GM19035 (cell line): ENCODE data around the gene DGLUCY.
A peak's percentile ranks its signal among the peaks of the same experiment; 100 is the strongest.
"Not testable (repeated sequence)": the region's sequence is repeated elsewhere in the genome, so short reads cannot be mapped to it uniquely, and the experiment has no call there.

Experiments used
- ATAC-seq: cut with Tn5 transposase; IDR thresholded peaks from one replicate; pipeline ENCODE4 v1.9.1; 2021; ENCODE audit not compliant: unreplicated experiment

DGLUCY gene

GRCh38 chr14:91103116-91103515, 10.8 kb upstream of the DGLUCY start:
- ATAC-seq = no peak

DNA sequence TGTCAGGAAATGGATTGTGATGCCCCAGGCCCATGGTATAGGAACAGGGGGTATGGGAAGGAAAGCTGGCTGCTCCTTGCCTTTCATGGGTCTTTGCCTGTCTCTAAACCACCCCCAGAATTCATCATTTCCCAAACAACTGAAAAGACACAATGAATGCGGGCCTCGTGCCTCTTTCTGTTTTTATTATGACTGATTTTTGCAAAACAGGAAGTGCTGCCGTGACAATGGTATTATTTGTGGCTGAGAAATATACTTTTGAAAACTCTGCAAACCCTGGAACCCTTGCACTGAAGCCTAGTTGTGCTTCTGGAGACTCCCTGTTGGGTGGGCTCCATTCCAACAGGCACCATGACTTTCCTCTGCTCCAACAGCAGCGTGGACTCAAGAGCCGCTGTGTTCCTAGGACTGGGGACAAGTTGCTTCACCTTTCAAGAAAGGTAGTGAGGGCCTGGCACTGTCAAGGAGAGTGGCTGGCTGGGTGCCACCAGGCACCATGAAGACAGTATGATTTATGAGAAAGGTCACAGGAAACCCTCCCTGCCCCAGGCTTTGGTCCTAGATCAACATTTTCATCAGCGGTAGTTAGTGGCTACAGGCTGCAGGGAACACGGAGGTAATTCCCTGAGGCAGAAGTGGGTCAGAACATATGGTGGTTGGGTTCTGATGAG, 4.8 kb upstream of the DGLUCY start:
- no peak for ATAC-seq

- ATAC-seq = no peak
Observed at GRCh38 chr14:91111443-91111842, 2.4 kb upstream of the DGLUCY start.

DNA sequence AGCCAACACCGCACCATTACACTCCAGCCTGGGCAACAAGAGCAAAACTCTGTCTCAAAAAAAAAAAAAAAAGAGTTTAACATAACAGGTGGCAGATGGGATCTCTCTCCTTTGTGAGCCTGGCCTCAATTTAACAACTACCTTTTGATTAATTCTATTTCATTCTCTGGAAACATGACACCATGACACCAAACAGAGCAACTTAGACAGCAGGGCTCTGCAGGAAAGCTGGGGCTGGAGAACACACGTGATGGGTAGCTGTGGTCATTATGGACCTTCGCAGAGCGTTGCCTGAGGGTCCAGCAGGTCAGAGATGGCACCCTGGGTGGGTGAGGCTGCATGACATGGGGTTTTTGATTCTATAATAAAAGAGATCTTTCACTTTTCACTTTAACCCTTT, 1.7 kb upstream of the DGLUCY start:
- no peak for ATAC-seq

DNA sequence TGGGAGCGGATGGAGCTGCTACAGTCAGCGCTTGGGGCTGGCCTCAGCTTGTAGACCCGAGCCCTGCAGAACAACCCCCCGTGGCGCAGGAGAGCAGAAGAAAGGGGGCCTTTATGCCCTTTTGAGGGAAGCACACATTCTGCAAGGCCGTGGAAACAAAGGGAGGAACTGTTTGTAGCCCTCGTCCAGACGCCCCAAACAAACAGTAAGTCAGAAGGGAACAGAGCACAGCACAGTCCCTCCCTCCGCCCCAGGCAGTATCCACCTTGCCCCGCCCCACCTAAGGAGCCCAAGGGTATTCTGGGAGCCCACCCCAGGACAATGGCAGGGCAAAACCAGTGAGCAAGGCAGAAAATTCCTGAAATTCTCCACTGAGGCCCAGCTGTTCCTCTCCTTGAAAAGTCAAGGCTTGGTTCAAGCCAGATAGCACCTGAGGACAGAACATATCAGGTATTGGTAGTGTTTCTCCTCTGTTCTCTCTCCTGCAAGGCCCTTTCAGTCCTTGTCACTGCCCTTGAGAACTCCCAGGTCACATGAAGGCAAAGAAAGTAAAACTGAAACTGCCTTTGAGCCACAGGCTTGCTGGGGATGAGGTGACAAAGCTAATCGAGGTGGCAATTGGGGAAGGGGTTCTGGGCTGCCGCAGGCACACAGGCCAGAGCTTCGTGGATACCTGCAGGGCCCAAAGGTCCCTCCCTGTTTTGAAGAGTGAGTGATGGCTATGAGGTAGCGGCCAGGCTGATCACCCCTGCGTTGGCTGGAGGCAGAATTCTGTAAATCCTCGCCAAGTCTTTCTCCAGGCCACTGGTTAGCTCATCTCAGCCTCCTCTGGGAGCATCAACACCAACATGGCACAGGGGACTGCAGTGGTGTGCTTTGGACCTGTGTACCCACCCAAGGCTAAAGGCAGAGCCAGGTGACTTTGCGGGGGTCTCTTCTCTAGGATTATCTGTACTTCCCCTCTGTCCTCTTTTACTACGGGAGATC, 499 bp downstream of the DGLUCY start:
- peak; percentile 79 for ATAC-seq

- no peak for ATAC-seq
Observed at GRCh38 chr14:91115986-91116770, 2.3 kb downstream of the DGLUCY start.

DNA sequence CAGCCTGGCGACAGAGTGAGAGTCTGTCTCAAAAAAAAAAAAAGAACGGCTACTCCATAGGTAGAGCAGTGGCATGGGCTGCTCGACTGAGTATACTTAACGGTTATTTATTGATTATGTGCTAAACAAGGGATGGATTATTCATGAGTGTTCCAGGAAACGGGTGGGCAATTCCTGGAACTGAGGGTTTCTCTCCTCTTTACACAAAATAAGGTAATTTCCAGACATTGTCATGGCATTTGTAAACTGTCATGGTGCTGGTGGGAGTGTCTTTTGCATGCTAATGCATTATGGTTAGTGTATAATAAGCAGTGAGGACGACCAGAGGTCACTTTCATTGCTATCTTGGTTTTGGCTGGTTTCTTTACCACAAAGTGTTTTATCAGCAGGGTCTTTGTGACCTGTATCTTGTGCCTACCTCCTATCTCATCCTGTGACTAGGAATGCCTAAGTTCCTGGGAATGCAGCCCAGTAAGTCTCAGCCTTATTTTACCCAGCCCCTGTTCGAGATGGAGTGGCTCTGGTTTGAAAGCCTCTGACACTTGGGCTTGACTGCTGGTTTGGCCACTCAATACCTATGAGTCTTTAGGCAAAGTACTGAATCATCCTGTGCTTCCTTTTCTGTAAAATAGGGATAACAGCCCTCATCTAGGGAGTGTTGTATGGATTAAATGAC, 3.2 kb downstream of the DGLUCY start:
- ATAC-seq = no peak

DNA sequence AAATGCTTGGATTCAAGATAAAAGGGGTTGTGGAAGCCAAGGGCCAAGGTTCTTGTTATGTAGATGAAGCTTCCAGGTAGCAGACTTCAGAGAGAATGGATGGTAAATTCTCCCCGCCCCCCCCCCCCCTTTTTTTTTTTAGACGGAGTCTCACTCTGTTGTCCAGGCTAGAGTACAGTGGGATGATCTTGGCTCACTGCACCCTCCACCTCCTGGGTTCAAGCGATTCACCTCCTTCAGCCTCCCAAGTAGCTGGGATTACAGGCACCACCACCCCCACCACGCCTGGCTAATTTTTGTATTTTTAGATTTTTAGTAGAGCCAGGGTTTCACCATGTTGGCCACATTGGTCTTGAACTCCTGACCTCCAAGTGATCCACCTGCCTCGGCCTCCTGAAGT, 4.1 kb downstream of the DGLUCY start:
- no peak for ATAC-seq

DNA sequence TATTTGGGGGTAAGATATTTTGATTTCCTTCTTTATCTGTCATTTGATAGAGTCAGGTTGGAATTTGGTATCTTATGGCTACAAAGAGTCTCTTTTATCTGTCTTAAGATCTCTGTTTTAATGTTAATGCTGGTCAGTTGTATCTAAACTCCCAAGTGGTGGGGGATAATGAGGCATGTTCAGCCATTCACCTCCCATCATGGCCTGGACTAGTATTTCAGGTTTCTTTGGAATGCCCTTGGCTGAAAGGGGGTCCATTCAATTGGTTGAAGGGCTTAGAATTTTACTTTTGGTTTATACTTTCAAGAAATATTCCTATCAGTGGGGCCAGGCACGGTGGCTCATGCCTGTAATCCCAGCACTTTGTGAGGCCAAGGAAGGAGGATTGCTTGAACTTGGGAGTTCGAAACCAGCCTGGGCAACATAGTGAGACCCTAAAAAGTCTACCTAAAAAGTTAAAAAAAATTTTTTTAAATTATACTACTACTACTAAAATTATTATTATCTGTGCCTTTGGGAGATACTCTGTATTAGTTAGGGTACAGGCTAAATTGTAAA, 4.7 kb downstream of the DGLUCY start:
- no peak for ATAC-seq

DNA sequence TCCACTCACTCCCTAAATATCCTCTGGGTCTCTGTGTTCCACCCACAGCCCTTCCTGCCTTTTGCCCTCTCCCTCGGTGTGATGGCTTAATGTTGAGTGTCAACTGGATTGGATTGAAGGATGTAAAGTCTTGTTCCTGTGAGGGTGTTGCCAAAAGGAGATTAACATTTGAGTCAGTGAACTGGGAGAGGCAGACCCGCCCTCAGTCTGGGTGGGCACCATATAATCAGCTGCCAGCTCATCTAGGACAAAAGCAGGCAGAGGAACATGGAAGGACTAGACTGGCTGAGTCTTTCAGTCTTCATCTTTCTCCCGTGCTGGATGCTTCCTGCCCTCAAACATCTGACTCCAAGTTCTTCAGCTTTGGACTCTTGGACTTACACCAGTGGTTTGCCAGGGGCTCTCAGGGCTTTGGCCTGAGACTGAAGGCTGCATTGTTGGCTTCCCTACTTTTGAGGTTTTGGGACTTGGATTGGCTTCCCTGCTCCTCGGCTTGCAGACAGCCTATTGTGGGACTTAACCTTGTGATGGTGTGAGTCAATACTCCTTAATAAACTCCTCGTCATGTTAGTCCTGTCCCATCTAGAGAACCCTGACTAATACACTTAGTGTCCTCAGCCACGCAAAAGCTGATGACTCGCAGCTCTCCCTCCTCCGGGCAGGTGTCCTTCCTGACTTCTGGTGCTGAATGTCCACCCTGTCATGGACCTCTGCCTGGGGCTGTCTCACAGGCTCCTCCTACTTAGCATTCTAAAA, 5.9 kb downstream of the DGLUCY start:
- ATAC-seq = no peak

- ATAC-seq = no peak
Observed at GRCh38 chr14:91123201-91123600, 9.3 kb downstream of the DGLUCY start.

- not testable (repeated sequence) for ATAC-seq
Observed at GRCh38 chr14:91124406-91125270, 10.8 kb downstream of the DGLUCY start.

DNA sequence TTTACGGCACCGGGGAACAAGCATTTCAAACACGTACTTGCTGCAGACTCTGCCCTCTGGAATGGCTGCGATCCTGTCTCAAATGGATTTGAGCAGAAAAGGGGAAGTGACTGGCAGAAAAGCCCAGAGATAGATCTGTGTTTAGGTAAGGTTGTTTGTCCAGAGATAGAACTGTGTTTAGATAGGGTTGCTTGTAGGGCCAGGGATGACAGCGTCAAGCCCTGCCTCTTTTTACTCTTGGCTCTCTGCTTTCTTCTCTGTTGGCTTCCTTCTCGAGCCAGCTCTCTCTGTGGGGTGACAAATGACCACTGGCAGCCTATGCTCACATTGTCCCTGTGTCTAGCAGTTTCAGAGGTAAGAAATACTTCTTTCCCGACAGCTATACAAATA, 11.4 kb downstream of the DGLUCY start:
- no peak for ATAC-seq

DNA sequence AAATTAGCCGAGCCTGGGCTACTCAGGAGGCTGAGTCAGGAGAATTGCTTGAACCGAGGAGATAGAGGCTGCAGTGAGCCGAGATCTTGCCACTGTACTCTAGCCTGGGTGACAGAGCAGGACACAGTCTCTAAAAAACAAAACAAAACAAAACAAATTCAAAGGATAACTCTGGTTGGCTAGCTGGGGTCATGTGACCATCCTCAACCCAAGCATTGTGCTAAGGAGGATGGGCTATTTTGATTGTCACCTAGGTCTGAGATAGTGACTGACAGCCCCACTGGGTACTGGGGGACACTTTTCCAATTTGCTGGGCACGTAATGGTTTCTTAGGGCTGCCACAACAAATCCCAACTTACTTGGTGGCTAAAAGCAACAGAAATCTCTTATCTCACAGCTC, 11.9 kb downstream of the DGLUCY start:
- ATAC-seq = no peak

DNA sequence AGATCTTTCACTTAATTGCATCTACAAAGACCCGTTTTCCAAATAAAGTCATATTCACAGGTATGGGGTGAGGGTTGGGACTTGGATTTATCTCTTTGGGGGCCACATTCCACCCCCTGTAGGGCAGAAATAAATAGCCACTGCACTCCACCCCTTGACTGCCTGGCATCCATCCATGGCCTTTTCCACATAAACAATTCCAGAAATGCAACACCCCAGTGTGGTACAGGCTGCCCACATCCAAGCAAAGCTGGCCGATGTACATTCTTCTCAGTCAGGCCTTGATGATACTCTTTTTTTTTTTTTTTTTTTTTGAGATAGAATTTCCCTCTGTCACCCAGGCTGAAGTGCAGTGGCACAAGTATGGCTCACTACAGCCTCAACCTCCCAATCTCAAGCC, 12.9 kb downstream of the DGLUCY start:
- no peak for ATAC-seq

DNA sequence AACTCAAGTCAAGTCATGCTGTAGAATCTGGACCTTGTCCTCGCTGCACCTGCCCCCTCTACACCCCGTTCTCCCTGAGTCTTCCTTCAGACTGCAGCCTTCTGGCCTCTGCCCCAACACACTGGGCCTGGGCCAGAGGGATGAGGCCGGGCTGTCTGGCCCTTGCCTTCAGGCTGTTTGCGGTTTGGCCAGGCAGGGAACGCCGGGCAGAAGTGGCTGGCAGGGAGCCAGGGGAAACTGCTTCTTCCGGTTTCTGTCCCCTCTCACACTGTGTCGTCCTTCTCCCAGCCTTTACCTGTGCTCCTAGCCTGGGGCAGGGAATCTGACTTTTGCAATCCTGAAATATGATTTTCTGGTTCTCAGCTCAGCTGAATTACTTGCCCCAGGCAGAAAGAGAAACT, 13.5 kb downstream of the DGLUCY start:
- no peak for ATAC-seq

DNA sequence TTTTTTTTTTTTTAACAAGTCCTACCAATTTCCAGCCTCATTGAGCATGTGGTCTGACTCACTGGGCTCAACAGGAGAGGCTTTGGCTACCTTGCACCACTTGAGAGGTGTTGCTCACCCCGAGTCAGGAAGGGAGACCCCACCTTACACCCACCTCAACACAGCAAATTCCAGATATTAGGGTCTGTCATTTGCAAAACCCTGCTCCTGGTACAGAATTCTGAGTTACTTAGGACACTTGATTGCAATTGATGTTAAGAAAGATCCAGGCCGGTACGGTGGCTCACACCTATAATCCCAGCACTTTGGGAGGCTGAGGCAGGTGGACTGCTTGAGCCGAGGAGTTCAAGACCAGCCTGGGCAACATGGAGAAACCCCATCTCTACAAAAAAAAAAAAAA, 14.1 kb downstream of the DGLUCY start:
- no peak for ATAC-seq

DNA sequence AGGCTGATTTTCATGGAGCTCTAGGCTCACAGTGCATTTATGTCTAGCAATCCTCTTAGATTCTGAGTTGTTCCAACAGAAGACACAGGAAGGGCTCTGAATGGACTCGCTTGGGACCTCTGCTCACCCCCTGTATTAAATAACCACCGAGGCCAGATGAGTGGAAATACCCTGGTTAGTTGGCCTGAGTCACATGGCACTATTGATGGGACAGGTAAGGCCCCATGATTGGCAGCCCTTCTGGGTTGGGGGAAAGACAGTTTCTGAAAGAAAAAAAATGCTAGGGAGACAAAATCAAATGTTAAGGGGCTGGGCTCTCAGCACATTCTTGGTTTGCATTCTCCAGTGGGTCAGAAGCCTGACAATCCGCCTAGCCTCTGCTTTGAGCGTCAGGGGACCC, 14.8 kb downstream of the DGLUCY start:
- ATAC-seq = no peak

- no peak for ATAC-seq
Observed at GRCh38 chr14:91129261-91129660, 15.4 kb downstream of the DGLUCY start.
